Stomach smooth muscle (tissue), 2 donors: ENCODE results near the gene RAMACL.
A peak's percentile ranks its signal among the peaks of the same experiment; 100 is the strongest.

ENCODE experiments used
- H3K27ac ChIP-seq: one replicate; pipeline ENCODE4 v1.7.0; 2013; ENCODE audit warnings: mild to moderate bottlenecking, low read length, inconsistent platforms
- H3K27me3 ChIP-seq, 2 donors: one replicate each; pipeline ENCODE4 v1.7.0; 2013; ENCODE audit warnings: low read length in 2 of 2; ENCODE audit not compliant: insufficient read depth in 2 of 2, control insufficient read depth in 1 of 2
- H3K36me3 ChIP-seq, 2 donors: one replicate each; pipeline ENCODE4 v1.7.0; 2013; ENCODE audit warnings: low read length in 2 of 2; ENCODE audit not compliant: control insufficient read depth in 2 of 2, insufficient read depth in 2 of 2
- H3K4me1 ChIP-seq: one replicate; pipeline ENCODE4 v1.7.0; 2013; ENCODE audit warnings: low read length; ENCODE audit not compliant: control insufficient read depth, insufficient read depth
- H3K4me3 ChIP-seq, 2 donors: one replicate each; pipeline ENCODE4 v1.7.0; 2013; ENCODE audit warnings: low read length in 2 of 2
- H3K9ac ChIP-seq, 2 donors: one replicate each; pipeline ENCODE4 v1.7.0; 2013; ENCODE audit warnings: low read length in 2 of 2, mild to moderate bottlenecking in 1 of 2
- H3K9me3 ChIP-seq, 2 donors: one replicate each; pipeline ENCODE4 v1.7.0; 2013; ENCODE audit warnings: low read length in 2 of 2; ENCODE audit not compliant: control insufficient read depth in 2 of 2
- donor health status: healthy.
- donor health status: Pancreatic carcinoma.

Gene RAMACL

DNA sequence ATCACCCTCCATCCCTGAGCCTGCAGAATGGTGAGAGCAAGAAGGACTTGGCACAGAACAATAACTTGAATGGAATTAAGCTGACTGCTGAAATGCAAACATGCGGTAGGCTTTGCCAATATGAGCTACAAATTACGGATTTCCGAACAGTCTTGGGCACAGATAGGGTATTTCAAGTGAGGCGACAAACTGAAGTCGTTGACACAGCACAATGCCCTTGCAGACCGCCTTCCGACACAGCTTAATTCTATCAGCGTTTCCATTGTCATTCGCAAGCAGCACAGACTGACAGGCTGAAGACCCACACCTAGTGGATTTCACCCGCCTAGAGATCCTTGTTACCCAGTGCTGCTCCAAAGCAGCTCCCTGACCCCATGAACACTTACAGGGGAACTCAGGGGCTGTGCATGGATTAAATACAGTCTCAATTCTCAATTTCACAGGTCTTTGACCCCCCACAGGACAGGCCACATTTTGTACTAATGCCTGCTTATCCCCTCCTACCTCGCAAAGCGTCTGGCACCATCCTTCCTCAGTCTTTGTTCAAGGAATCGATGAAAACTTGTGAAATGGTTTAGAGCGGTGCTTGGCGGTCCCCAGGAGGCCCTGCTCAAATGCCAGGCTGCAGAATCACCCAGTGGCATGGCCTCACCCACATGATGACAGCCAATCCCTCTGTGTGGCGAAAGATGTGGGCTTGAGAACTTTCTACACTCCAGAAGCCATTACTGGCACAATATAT lies 34.6 kb downstream of the RAMACL start:
- Histone ChIP-seq H3K36me3 (no peaks in the 10 kb centered on the region), H3K27me3 (no peaks in the 10 kb centered on the region), H3K4me1 (peaks cover 15% of the 10 kb centered on the region), H3K4me3 (no peak overlapping the region), H3K9me3 (no peaks in the 10 kb centered on the region), H3K27ac (no peak overlapping the region), H3K9ac (no peak overlapping the region)

DNA sequence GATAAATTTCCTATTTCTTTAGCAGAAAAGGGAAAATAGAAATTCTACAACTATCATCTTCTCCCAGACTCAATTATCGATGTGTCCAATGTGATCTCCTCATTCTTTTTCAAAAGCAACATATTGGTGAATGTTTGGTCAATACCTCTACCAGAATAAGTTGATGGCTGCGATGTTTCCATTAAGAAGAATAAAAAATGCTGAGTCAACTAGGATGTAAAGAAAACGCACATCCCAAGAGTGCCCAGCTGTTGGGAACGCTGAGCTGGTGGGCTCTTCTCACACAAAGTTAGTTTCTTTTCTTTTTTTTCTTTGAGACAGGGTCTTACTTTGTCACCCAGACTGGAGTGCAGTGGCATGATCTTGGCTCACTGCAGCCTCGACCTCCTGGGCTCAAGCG lies 39.8 kb downstream of the RAMACL start:
- H3K9ac ChIP-seq = no peak overlapping the region
- H3K27ac ChIP-seq = no peak overlapping the region

DNA sequence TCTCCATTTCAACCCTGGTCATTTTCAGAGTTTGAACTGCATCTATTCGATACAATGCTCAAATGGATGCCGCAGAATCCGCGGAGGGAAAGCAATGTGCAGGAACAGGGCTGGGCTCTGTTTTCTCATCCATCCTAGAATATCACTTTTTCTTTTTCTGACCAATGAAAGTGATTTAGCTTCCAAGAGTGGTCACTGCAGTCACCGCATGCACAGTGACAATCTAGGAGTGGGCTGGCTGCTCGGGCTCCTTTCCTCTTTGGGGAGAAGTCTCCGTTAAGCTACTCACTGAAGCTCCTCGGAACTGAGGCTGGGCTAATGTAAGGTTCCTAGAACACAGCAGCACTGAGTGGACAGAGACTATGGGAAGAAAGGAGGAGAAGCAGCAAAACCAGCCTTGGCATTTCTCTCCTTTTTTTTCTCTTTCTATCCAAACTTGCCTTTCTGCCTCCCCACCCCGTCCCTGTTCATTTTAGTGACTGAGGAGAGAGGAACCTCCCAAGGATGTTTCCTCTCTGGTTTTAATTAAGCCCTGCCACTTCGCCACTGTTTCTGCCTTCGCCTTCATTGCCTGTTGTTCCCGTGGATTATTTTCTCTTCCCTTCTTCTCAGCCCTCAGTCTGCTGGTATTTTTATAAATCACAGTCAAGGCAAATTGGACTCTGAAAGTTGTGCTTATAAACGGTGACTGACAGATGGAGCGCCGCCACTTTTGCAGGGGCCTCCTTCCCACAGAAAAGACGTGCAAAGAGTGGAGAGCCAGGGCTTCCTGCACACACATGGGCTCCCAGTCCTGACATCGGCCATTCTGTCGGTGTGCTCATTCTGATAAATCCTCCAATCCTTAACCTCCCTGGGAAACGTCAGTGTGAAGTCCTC lies 41.1 kb downstream of the RAMACL start:
- H3K27me3 ChIP-seq = no peaks in the 10 kb centered on the region
- H3K4me1 ChIP-seq = no peaks in the 10 kb centered on the region
- no peak overlapping the region for H3K27ac ChIP-seq
- no peak overlapping the region for H3K9ac ChIP-seq
- no peaks in the 10 kb centered on the region for H3K9me3 ChIP-seq
- no peak overlapping the region for H3K4me3 ChIP-seq
- H3K36me3 ChIP-seq = no peaks in the 10 kb centered on the region

More for the DNA sequence above, 39.8 kb downstream of the RAMACL start:
- Histone ChIP-seq H3K27me3 (no peaks in the 10 kb centered on the region), H3K4me3 (no peak overlapping the region), H3K4me1 (no peaks in the 10 kb centered on the region), H3K9me3 (no peaks in the 10 kb centered on the region), H3K36me3 (no peaks in the 10 kb centered on the region)

DNA sequence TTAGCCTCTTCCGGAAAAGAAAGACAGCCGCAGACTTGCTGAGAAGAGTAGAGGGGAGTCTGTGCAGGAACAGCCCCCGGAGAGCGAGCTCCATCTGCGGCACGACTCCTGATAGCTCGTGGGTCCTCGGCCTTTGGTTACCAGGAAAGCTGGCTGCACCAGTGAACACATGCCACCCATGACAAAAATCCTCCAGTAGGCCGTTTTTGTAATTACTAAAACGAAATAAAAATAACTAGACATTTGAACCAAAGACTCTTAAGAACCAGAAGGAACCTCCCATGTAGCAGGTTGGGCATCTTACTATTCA lies 42.2 kb downstream of the RAMACL start:
- Histone ChIP-seq H3K4me1 (no peaks in the 10 kb centered on the region), H3K9me3 (no peaks in the 10 kb centered on the region), H3K27me3 (no peaks in the 10 kb centered on the region), H3K27ac (no peak overlapping the region), H3K9ac (no peak overlapping the region), H3K36me3 (no peaks in the 10 kb centered on the region), H3K4me3 (no peak overlapping the region)

DNA sequence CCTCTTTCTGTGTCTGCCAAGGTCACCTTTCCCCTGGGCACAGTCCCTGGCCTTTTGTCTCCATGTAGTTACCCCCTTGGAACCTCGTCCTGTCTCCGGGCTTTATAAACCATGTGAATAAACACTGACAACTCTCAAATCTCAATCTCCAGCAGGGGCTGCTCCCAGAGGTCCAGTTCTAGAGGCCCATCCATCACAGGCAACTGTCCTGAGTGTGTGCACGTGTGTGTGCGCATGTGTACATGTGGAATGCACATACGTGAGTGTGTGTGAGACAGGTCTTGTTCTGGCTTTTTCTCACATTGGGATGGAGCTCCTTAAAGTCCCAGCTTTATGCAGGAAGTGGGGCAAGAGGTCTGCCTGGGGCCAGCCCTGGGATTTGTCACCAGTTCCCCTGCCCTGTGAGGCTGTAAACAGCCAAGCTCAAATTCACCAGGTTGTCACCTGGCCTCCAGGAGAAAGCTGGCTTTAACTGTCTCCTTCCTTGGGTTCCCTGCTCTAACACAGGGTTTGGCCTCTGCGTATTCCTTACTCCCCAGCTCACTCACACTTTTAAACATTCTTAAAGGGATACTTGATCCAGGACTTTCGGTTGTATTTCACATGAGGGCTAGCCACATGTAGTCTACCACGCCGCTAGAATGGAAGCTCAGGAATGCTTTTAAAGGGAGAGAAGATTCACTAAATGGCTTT lies 42.7 kb downstream of the RAMACL start:
- Histone ChIP-seq H3K36me3 (no peaks in the 10 kb centered on the region), H3K4me3 (no peak overlapping the region), H3K9ac (no peak overlapping the region), H3K4me1 (no peaks in the 10 kb centered on the region), H3K27me3 (no peaks in the 10 kb centered on the region), H3K27ac (no peak overlapping the region), H3K9me3 (no peaks in the 10 kb centered on the region)

DNA sequence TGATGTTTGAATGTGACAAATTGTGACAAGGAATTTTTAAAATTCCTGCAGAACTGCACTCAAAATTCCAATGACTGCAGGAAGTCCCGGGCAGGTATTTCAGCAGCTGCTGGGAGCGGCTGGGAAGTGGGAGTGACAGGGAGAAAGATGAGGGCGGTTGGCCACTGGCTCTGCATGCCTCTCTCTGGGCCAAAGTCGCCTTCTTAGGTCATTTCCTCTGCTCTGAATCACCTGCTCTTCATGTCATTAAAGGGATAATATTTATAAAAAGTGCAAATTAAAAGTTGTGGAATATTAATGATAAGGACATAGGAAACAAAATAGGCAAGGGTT lies 43.9 kb downstream of the RAMACL start:
- no peaks in the 10 kb centered on the region for H3K4me1 ChIP-seq
- H3K4me3 ChIP-seq = no peak overlapping the region
- H3K9ac ChIP-seq = no peak overlapping the region
- no peaks in the 10 kb centered on the region for H3K27me3 ChIP-seq
- no peaks in the 10 kb centered on the region for H3K9me3 ChIP-seq
- peaks cover 0 to 4% of the 10 kb centered on the region in 2 donors for H3K36me3 ChIP-seq
- H3K27ac ChIP-seq = no peak overlapping the region

DNA sequence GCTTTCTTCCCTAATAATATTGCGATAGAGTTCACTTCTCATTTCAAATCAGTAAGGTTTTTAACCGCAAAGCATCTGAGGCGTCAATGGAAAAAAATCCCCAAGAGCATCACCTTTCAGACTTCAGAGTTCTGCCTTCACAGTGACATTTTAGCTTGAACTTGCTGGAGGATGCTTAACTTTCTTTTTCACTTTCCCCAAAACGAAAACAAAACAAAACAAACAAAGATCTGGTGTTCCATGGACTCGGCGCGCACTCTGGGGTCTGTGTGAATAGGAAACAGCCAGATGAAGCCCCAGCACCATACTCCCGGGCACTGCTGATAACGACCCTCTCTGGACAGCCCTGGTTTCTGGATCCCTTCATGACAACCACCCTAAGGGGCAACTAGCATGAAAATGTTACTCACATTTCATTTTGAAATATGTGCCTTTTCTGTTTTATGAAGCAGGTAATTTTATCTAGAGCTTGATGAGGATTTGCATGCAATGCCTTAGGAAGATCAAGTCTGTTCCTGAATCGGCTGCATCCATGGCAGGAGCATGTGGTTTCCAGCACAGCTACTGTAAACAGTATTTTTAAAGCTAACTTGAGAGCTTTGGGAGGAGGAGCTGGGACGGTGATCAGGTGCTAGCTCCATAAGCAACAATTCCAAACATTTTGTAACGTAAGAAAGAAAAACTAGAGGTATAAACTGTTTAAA lies 44.5 kb downstream of the RAMACL start:
- H3K9me3 ChIP-seq = no peaks in the 10 kb centered on the region
- H3K4me1 ChIP-seq = no peaks in the 10 kb centered on the region
- no peak overlapping the region for H3K27ac ChIP-seq
- H3K4me3 ChIP-seq = peak overlapping the region in 1 of 2 donors; percentile 8
- no peak overlapping the region for H3K9ac ChIP-seq
- H3K36me3 ChIP-seq = peaks cover 0 to 4% of the 10 kb centered on the region in 2 donors
- H3K27me3 ChIP-seq = no peaks in the 10 kb centered on the region

DNA sequence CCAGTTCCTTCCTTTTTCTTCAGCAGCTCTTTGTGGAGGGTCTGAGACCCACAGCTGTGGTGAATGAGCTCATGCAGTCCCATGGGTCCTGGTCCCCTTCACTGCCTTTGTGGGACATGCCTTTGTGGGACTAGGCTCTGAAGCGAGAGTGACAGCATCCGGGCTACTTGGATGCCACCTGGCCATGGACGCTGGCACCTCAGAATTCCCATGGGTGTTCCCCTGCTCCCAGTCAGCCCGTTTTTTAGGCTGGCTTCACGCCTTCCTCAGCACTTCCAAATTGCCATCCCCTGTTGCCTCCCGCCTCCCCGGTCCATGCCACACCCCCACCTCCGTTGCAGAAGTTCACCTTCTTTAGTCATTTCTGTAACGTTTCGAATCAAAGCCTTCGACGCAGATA lies 45.1 kb downstream of the RAMACL start:
- no peaks in the 10 kb centered on the region for H3K9me3 ChIP-seq
- H3K27me3 ChIP-seq = no peaks in the 10 kb centered on the region
- peaks cover 0 to 6% of the 10 kb centered on the region in 2 donors for H3K36me3 ChIP-seq
- no peak overlapping the region for H3K27ac ChIP-seq
- no peaks in the 10 kb centered on the region for H3K4me1 ChIP-seq
- peak overlapping the region in 1 of 2 donors; percentile 40 for H3K4me3 ChIP-seq
- H3K9ac ChIP-seq = no peak overlapping the region

DNA sequence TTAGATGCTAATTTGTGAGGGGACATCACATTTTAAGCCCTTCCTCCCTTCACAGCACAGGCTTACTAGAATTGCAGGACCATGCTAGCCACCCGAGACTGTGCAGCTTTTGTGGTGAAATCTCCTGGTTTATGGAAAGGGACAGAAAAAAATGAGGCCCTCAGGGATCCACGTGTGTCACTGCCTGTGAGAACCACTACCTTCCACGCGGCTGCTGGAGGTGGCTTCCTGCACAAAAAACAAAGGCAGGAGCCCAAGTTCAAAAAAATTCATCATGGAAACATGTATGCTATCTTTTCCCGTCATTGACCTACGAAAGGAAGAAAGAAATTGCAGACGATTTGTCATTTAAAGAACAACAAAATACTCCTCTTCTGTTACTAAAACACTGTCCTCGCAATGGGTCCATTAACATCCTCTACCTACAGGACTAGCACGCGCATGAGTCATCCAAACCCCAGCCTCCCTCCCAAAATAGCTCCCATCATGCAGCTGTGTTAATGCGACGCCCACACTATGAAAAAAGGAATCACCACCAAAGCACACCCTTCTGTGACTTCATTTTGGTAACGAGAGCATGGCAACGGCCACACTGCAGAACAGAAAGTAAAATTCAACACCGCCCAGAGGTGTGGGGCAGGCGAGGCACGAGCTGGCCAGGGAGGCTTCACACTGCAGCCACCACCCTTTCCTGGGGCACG lies 45.7 kb downstream of the RAMACL start:
- Histone ChIP-seq H3K4me3 (peak overlapping the region in 1 of 2 donors; percentile 40), H3K36me3 (peaks cover 0 to 9% of the 10 kb centered on the region in 2 donors), H3K27me3 (no peaks in the 10 kb centered on the region), H3K4me1 (no peaks in the 10 kb centered on the region), H3K9me3 (no peaks in the 10 kb centered on the region), H3K9ac (no peak overlapping the region), H3K27ac (no peak overlapping the region)

DNA sequence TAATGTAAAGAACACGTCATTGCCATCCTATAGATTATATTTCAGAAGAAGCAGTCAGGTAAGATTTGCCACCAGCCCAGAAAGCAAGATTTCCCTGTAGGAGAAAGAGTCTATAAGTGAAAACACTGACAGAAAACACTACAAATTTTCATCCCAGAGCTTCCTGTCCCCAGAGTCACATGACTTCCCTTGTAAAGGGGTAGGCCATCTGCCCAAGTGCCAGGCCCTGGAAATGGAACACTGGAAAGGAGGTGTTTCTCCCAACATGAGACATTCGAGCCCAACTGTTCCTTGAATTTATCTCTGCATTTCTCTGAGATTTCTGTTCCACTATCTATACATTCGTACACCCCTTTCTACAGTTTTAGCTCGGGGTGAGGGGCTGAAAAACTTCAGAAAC lies 46.9 kb downstream of the RAMACL start:
- H3K36me3 ChIP-seq = peaks cover 0 to 11% of the 10 kb centered on the region in 2 donors
- H3K27ac ChIP-seq = no peak overlapping the region
- H3K27me3 ChIP-seq = no peaks in the 10 kb centered on the region
- H3K4me3 ChIP-seq = no peak overlapping the region
- H3K9ac ChIP-seq = no peak overlapping the region
- H3K9me3 ChIP-seq = no peaks in the 10 kb centered on the region
- no peaks in the 10 kb centered on the region for H3K4me1 ChIP-seq
